Brain microvascular endothelial cell (primary cell): ENCODE measurements around the gene QRICH2.

Experiments used
- DNase-seq: peaks from one replicate; pipeline ENCODE4 v3.0.0-alpha.2; 2020
- H3K27ac ChIP-seq: fragments of 250-450 bp; sonication (Bioruptor Pico); 2 replicates; pipeline ENCODE4 v1.5.1; 2020; ENCODE audit warnings: mild to moderate bottlenecking, moderate library complexity
- H3K27me3 ChIP-seq: fragments of 250-450 bp; sonication (Bioruptor Pico); replicated peaks from 2 replicates; pipeline ENCODE4 v1.5.1; 2020; ENCODE audit warnings: mild to moderate bottlenecking
- H3K36me3 ChIP-seq: fragments of 250-450 bp; sonication (Bioruptor Pico); replicated peaks from 2 replicates; pipeline ENCODE4 v1.5.1; 2020; ENCODE audit warnings: mild to moderate bottlenecking
- H3K4me3 ChIP-seq: 2 replicates; pipeline ENCODE4 v1.5.1; 2011; ENCODE audit warnings: low read depth, mild to moderate bottlenecking, control low read depth, low read length, moderate library complexity
- CTCF ChIP-seq: IDR thresholded peaks from 2 replicates; pipeline ENCODE4 v1.5.1; 2011; ENCODE audit warnings: low read depth, mild to moderate bottlenecking, moderate library complexity, low read length, control low read depth, inconsistent platforms; ENCODE audit errors: missing control alignments
- in situ Hi-C: cut with HindIII; loops from 2 replicates; pipeline ENCODE4 v1.10.0; 2017; ENCODE audit warnings: low sequenced_read_pairs, low pct_ligation_motif_present

Gene QRICH2

GRCh38 chr17:76275382-76276068 lies 32.6 kb downstream of the QRICH2 start:
- TF ChIP-seq CTCF = no peak
- H3K4me3 ChIP-seq = no peak overlapping the region
- H3K27me3 ChIP-seq = no peaks in the 10 kb centered on the region
- H3K27ac ChIP-seq = no peak overlapping the region
- H3K36me3 ChIP-seq = no peaks in the 10 kb centered on the region
- in situ Hi-C loops = no loop called here
- DNase-seq = no peak

- no peaks in the 10 kb centered on the region for H3K36me3 ChIP-seq
- no peak overlapping the region for H3K4me3 ChIP-seq
- DNase-seq = no peak
- TF ChIP-seq CTCF = no peak
- H3K27ac ChIP-seq = no peak overlapping the region
- in situ Hi-C loops = loop anchor here (25.0 kb wide), 1 partner anchor 112 kb away; no protein-coding TSS in a partner anchor
- H3K27me3 ChIP-seq = no peaks in the 10 kb centered on the region
Measured at GRCh38 chr17:76274112-76274956, 33.7 kb downstream of the QRICH2 start.

- DNase-seq = no peak
- TF ChIP-seq CTCF = no peak
- H3K4me3 ChIP-seq = no peak overlapping the region
- in situ Hi-C loops = loop anchor here (25.0 kb wide), 1 partner anchor 111 kb away; no protein-coding TSS in a partner anchor
- no peaks in the 10 kb centered on the region for H3K27me3 ChIP-seq
- no peaks in the 10 kb centered on the region for H3K36me3 ChIP-seq
- H3K27ac ChIP-seq = no peak overlapping the region
Measured at GRCh38 chr17:76273445-76274111, 34.5 kb downstream of the QRICH2 start.

- Histone ChIP-seq H3K36me3 (peaks cover 1% of the 10 kb centered on the region), H3K4me3 (no peak overlapping the region), H3K27ac (no peak overlapping the region), H3K27me3 (no peaks in the 10 kb centered on the region)
- in situ Hi-C loops = loop anchor here (25.0 kb wide), 1 partner anchor 110 kb away; no protein-coding TSS in a partner anchor
- DNase-seq = no peak
- no peak for TF ChIP-seq CTCF
Measured at GRCh38 chr17:76272541-76273444, 35.3 kb downstream of the QRICH2 start.
